Stomach (tissue), 9 donors: ENCODE data around the gene IFT57. TPM values are rescaled to one million over a fixed set of nuclear protein-coding genes. Genes with fewer than 3 reads are reported as not detected.

Experiments
- DNase-seq, 2 donors: peaks; one replicate each; pipeline versions ENCODE4 v3.0.0 to v3.0.0-alpha.2; 2013 to 2019
- H3K27ac ChIP-seq, 5 donors: fragments of 200-600 bp in 4 of 5; sonication (generic) in 4 of 5; one replicate each; pipeline ENCODE4 v1.5.1; 2013 to 2019; ENCODE audit warnings: mild to moderate bottlenecking in 1 of 5, moderate library complexity in 1 of 5
- H3K27me3 ChIP-seq, 3 donors: fragments of 200-600 bp; sonication (generic); one replicate each; pipeline ENCODE4 v1.5.1; 2017 to 2019; ENCODE audit warnings: mixed run types in 1 of 3
- H3K36me3 ChIP-seq, 4 donors: fragments of 200-600 bp; sonication (generic); 1 replicate in 3 of 4; 2 replicates in 1 of 4; pipeline ENCODE4 v1.5.1; 2016 to 2019
- H3K4me1 ChIP-seq, 4 donors: fragments of 200-600 bp; sonication (generic); one replicate each; pipeline ENCODE4 v1.5.1; 2016 to 2019
- H3K4me3 ChIP-seq, 4 donors: fragments of 200-600 bp; sonication (generic) in 3 of 4; one replicate each; pipeline ENCODE4 v1.5.1; 2016 to 2019; ENCODE audit warnings: mild to moderate bottlenecking in 1 of 4
- H3K9me3 ChIP-seq, 4 donors: fragments of 200-600 bp; sonication (generic); one replicate each; pipeline ENCODE4 v1.5.1; 2016 to 2019
- CTCF ChIP-seq, 7 experiments: fragments of 450-650 bp in 4 of 7; fragments of 200-600 bp in 3 of 7; sonication (generic) in 3 of 7; IDR thresholded peaks; one replicate each; pipeline ENCODE4 v1.5.1; 2016 to 2019; ENCODE audit warnings: antibody characterized with exemption in 7 of 7, control low read depth in 2 of 7, mild to moderate bottlenecking in 1 of 7
- EP300 ChIP-seq: sonication (generic); formaldehyde crosslinking; IDR thresholded peaks from one replicate; pipeline ENCODE4 v1.6.1; 2017; ENCODE audit warnings: antibody characterized with exemption
- POLR2A ChIP-seq, 4 donors: fragments of 450-650 bp; IDR thresholded peaks; one replicate each; pipeline ENCODE4 v1.6.1; 2016; ENCODE audit warnings: antibody characterized with exemption in 4 of 4, control low read depth in 2 of 4, mild to moderate bottlenecking in 1 of 4, moderate library complexity in 1 of 4
- POLR2AphosphoS5 ChIP-seq, 3 donors: sonication (generic); formaldehyde crosslinking; IDR thresholded peaks; one replicate each; pipeline ENCODE4 v1.6.1; 2016; ENCODE audit warnings: antibody characterized with exemption in 3 of 3
- WGBS, 5 donors: extraction: QIAGEN DNeasy Blood & Tissue Kit in 3 of 5; methylation state at CpG; one replicate each; pipeline versions ENCODE4 v1.1.5 to v1.1.7; 2013 to 2018; 5-methylcytosine and 5-hydroxymethylcytosine counted together
- intact Hi-C: fragments of 100-400 bp; cut with DNase I; formaldehyde crosslinking; loops from one replicate; pipeline ENCODE4 v1.15.1; 2023; ENCODE audit warnings: low total_unique reads
- polyA plus RNA-seq, 3 donors: library from polyadenylated mRNA; stranded (reverse); fragments of 200-250 nt; gene quantifications; one replicate each; pipeline ENCODE4 v1.2.3, GENCODE V29; 2013
- total RNA-seq, 5 donors: library from RNA; depleted of rRNA; stranded (reverse); fragments of >200 nt; gene quantifications; one replicate each; pipeline versions ENCODE4 v1.1.0 to v1.2.3, GENCODE V29; 2014 to 2016
- donor health status: healthy with polysubstance abuse.
- donor health status: Bipolar disorder and iron deficiency.
- donor health status: healthy.

The IFT57 gene
- total and polyA plus RNA-seq, 8 donors = 15.6 to 118 (median 36.7) TPM

GRCh38 chr3:108181172-108181571 lies 41.1 kb downstream of the IFT57 start:
- intact Hi-C loops = no loop called here
- Histone ChIP-seq H3K36me3 (peaks cover 0 to 14% (median 6%) of the 10 kb centered on the region in 4 donors), H3K27me3 (no peaks in the 10 kb centered on the region), H3K4me3 (no peak overlapping the region), H3K4me1 (peaks cover 0 to 5% (median 2%) of the 10 kb centered on the region in 4 donors), H3K27ac (no peak overlapping the region), H3K9me3 (peaks cover 0 to 11% (median 0%) of the 10 kb centered on the region in 4 donors)
- WGBS, 5 donors = 68 to 80% (median 76%) methylated on average over 1 of the region's 1 CpG
- no peak for TF ChIP-seq CTCF (IDR thresholded peaks at IDR 0.05)
- no peak for TF ChIP-seq POLR2A (IDR thresholded peaks at IDR 0.05)
- TF ChIP-seq POLR2AphosphoS5 (IDR thresholded peaks at IDR 0.05) = no peak
- TF ChIP-seq EP300 = no peak
- no peak for DNase-seq

- intact Hi-C loops = no loop called here
- Histone ChIP-seq H3K36me3 (peaks cover 0 to 7% (median 3%) of the 10 kb centered on the region in 4 donors), H3K27me3 (no peaks in the 10 kb centered on the region), H3K9me3 (peaks cover 0 to 3% (median 0%) of the 10 kb centered on the region in 4 donors), H3K4me1 (peaks cover 0 to 5% (median 2%) of the 10 kb centered on the region in 4 donors), H3K4me3 (no peak overlapping the region), H3K27ac (no peak overlapping the region)
- DNase-seq = peak in 1 of 2 donors; percentile 36
- no peak for TF ChIP-seq CTCF (IDR thresholded peaks at IDR 0.05)
- TF ChIP-seq POLR2A (IDR thresholded peaks at IDR 0.05) = no peak
- TF ChIP-seq POLR2AphosphoS5 (IDR thresholded peaks at IDR 0.05) = peak in 1 of 3 donors; percentile 11
- no peak for TF ChIP-seq EP300
- WGBS, 5 donors = 35 to 54% (median 46%) methylated on average over 1 of the region's 1 CpG
Observed at GRCh38 chr3:108180194-108180593, 42.0 kb downstream of the IFT57 start.

GRCh38 chr3:108178676-108179075 lies 43.5 kb downstream of the IFT57 start:
- WGBS, 5 donors = 91 to 100% (median 97%) methylated on average over 1 of the region's 1 CpG
- no peaks in the 10 kb centered on the region for H3K9me3 ChIP-seq
- intact Hi-C loops = no loop called here
- no peak overlapping the region for H3K27ac ChIP-seq
- no peak for TF ChIP-seq POLR2AphosphoS5 (IDR thresholded peaks at IDR 0.05)
- no peak for TF ChIP-seq POLR2A (IDR thresholded peaks at IDR 0.05)
- TF ChIP-seq EP300 = no peak
- TF ChIP-seq CTCF (IDR thresholded peaks at IDR 0.05) = no peak
- no peak for DNase-seq
- peaks cover 0 to 5% (median 2%) of the 10 kb centered on the region in 4 donors for H3K4me1 ChIP-seq
- H3K27me3 ChIP-seq = no peaks in the 10 kb centered on the region
- no peak overlapping the region for H3K4me3 ChIP-seq
- H3K36me3 ChIP-seq = no peaks in the 10 kb centered on the region

GRCh38 chr3:108177536-108177935 lies 44.7 kb downstream of the IFT57 start:
- no peaks in the 10 kb centered on the region for H3K9me3 ChIP-seq
- H3K4me3 ChIP-seq = no peak overlapping the region
- WGBS, 5 donors = 82 to 92% (median 83%) methylated on average over 2 of the region's 2 CpGs
- intact Hi-C loops = no loop called here
- peaks cover 0 to 5% (median 2%) of the 10 kb centered on the region in 4 donors for H3K4me1 ChIP-seq
- no peaks in the 10 kb centered on the region for H3K27me3 ChIP-seq
- TF ChIP-seq POLR2AphosphoS5 (IDR thresholded peaks at IDR 0.05) (no peak), CTCF (IDR thresholded peaks at IDR 0.05) (no peak), EP300 (no peak), POLR2A (IDR thresholded peaks at IDR 0.05) (no peak)
- DNase-seq = no peak
- no peaks in the 10 kb centered on the region for H3K36me3 ChIP-seq
- H3K27ac ChIP-seq = no peak overlapping the region
